Gastroesophageal sphincter (tissue), 4 donors: Measurements from ENCODE around the gene ARHGAP18. TPM values are rescaled to one million over a fixed set of nuclear protein-coding genes. Genes with fewer than 3 reads are reported as not detected.

ENCODE experiments used
- ATAC-seq: fragments of 150-250 bp; one replicate; pipeline ENCODE4 v1.9.1; 2016; ENCODE audit warnings: mild to moderate bottlenecking, moderate library complexity
- H3K27ac ChIP-seq, 4 donors: fragments of 200-600 bp; sonication (generic) in 3 of 4; 1 replicate in 3 of 4; 2 replicates in 1 of 4; pipeline ENCODE4 v1.5.1; 2016 to 2019
- H3K27me3 ChIP-seq: fragments of 200-600 bp; sonication (generic); one replicate; pipeline ENCODE4 v1.5.1; 2019
- H3K36me3 ChIP-seq, 2 donors: fragments of 200-600 bp; sonication (generic); one replicate each; pipeline ENCODE4 v1.5.1; 2019; ENCODE audit warnings: control low read depth in 1 of 2
- H3K4me1 ChIP-seq, 3 donors: fragments of 200-600 bp; sonication (generic); 1 replicate in 2 of 3; 2 replicates in 1 of 3; pipeline ENCODE4 v1.5.1; 2016 to 2019; ENCODE audit warnings: control low read depth in 2 of 3
- H3K4me3 ChIP-seq, 2 donors: fragments of 200-600 bp; sonication (generic); one replicate each; pipeline ENCODE4 v1.5.1; 2019; ENCODE audit warnings: mild to moderate bottlenecking in 1 of 2, moderate library complexity in 1 of 2
- H3K9me3 ChIP-seq, 3 donors: fragments of 200-600 bp; sonication (generic); one replicate each; pipeline ENCODE4 v1.5.1; 2017 to 2019; ENCODE audit warnings: control low read depth in 2 of 3
- CTCF ChIP-seq, 4 experiments: fragments of 200-600 bp in 2 of 4; fragments of 450-650 bp in 2 of 4; sonication (generic) in 1 of 4; IDR thresholded peaks; one replicate each; pipeline ENCODE4 v1.5.1; 2017 to 2019; ENCODE audit warnings: antibody characterized with exemption in 4 of 4, mild to moderate bottlenecking in 2 of 4, moderate library complexity in 2 of 4
- EP300 ChIP-seq: sonication (generic); formaldehyde crosslinking; IDR thresholded peaks from one replicate; pipeline ENCODE4 v1.6.1; 2017; ENCODE audit warnings: antibody characterized with exemption, mild to moderate bottlenecking
- POLR2A ChIP-seq, 2 donors: fragments of 450-650 bp; IDR thresholded peaks; one replicate each; pipeline ENCODE4 v1.6.1; 2017; ENCODE audit warnings: antibody characterized with exemption in 2 of 2, mild to moderate bottlenecking in 2 of 2, moderate library complexity in 1 of 2
- POLR2AphosphoS5 ChIP-seq: sonication (generic); formaldehyde crosslinking; IDR thresholded peaks from one replicate; pipeline ENCODE4 v1.6.1; 2017; ENCODE audit warnings: antibody characterized with exemption
- WGBS, 2 donors: methylation state at CpG; one replicate each; pipeline ENCODE4 v1.1.5; 2018; ENCODE audit warnings: low coverage in 1 of 2; 5-methylcytosine and 5-hydroxymethylcytosine counted together
- total RNA-seq, 4 donors: library from RNA; depleted of rRNA; stranded (reverse); fragments of >200 nt; gene quantifications; one replicate each; pipeline ENCODE4 v1.1.0, GENCODE V29; 2016

ARHGAP18 gene
- total RNA-seq, 4 donors from 2014 or later, result 2.8 to 15.0 (median 9.4) TPM

GRCh38 chr6:129653229-129653628 is 56.7 kb downstream of the ARHGAP18 start:
- no peak for TF ChIP-seq POLR2AphosphoS5
- no peak for TF ChIP-seq EP300
- TF ChIP-seq POLR2A (IDR thresholded peaks at IDR 0.05), result no peak
- no peak for TF ChIP-seq CTCF (IDR thresholded peaks at IDR 0.05)
- WGBS, 2 donors, result 75 to 78% methylated on average over 2 of the region's 2 CpGs
- H3K4me1 ChIP-seq, result no peaks in the 10 kb centered on the region
- H3K27me3 ChIP-seq, result no peaks in the 10 kb centered on the region
- H3K9me3 ChIP-seq, result no peaks in the 10 kb centered on the region
- no peak overlapping the region for H3K27ac ChIP-seq
- ATAC-seq, result no peak
- no peaks in the 10 kb centered on the region for H3K36me3 ChIP-seq
- H3K4me3 ChIP-seq, result no peak overlapping the region

- Histone ChIP-seq H3K27me3 (no peaks in the 10 kb centered on the region), H3K36me3 (no peaks in the 10 kb centered on the region), H3K4me1 (peaks cover 0 to 4% (median 0%) of the 10 kb centered on the region in 3 donors), H3K9me3 (no peaks in the 10 kb centered on the region), H3K27ac (no peak overlapping the region), H3K4me3 (no peak overlapping the region)
- no peak for TF ChIP-seq POLR2AphosphoS5
- ATAC-seq, result no peak
- WGBS, 2 donors, result 91 to 100% methylated on average over 2 of the region's 2 CpGs
Observed at GRCh38 chr6:129651291-129651691, 58.7 kb downstream of the ARHGAP18 start.

- no peak for ATAC-seq
- peaks cover 0 to 19% (median 0%) of the 10 kb centered on the region in 3 donors for H3K4me1 ChIP-seq
- H3K27ac ChIP-seq, result no peak overlapping the region
- no peak overlapping the region for H3K4me3 ChIP-seq
- H3K9me3 ChIP-seq, result no peaks in the 10 kb centered on the region
- H3K36me3 ChIP-seq, result no peaks in the 10 kb centered on the region
- no peaks in the 10 kb centered on the region for H3K27me3 ChIP-seq
- no peak for TF ChIP-seq POLR2AphosphoS5
- no peak for TF ChIP-seq CTCF (IDR thresholded peaks at IDR 0.05)
- 83 to 94% methylated on average over 3 to 11 of the region's 15 CpGs for WGBS, 2 donors
Observed at GRCh38 chr6:129648819-129649491, 61.0 kb downstream of the ARHGAP18 start.

GRCh38 chr6:129647044-129647443 is 62.9 kb downstream of the ARHGAP18 start:
- ATAC-seq, result no peak
- Histone ChIP-seq H3K4me3 (no peak overlapping the region), H3K4me1 (peaks cover 0 to 19% (median 0%) of the 10 kb centered on the region in 3 donors), H3K36me3 (no peaks in the 10 kb centered on the region), H3K27me3 (no peaks in the 10 kb centered on the region), H3K9me3 (no peaks in the 10 kb centered on the region), H3K27ac (peak overlapping the region in 2 of 4 donors; percentile 1 to 8)
- TF ChIP-seq POLR2A (IDR thresholded peaks at IDR 0.05), result no peak
- TF ChIP-seq POLR2AphosphoS5, result no peak
- TF ChIP-seq EP300, result no peak
- TF ChIP-seq CTCF (IDR thresholded peaks at IDR 0.05), result no peak
- 85 to 88% methylated on average over 2 of the region's 2 CpGs for WGBS, 2 donors

- Histone ChIP-seq H3K4me3 (no peak overlapping the region), H3K4me1 (peaks cover 0 to 19% (median 0%) of the 10 kb centered on the region in 3 donors), H3K36me3 (no peaks in the 10 kb centered on the region), H3K27me3 (no peaks in the 10 kb centered on the region), H3K9me3 (no peaks in the 10 kb centered on the region), H3K27ac (peak overlapping the region in 2 of 4 donors; percentile 1 to 29)
- TF ChIP-seq EP300 (no peak), POLR2A (IDR thresholded peaks at IDR 0.05) (no peak), POLR2AphosphoS5 (no peak), CTCF (IDR thresholded peaks at IDR 0.05) (no peak)
- ATAC-seq, result no peak
- 23 to 24% methylated on average over 4 to 5 of the region's 5 CpGs for WGBS, 2 donors
Observed at GRCh38 chr6:129646642-129647041, 63.3 kb downstream of the ARHGAP18 start.
